Activated naive CD8-positive, alpha-beta T cell treated with anti-CD3 and anti-CD28 coated beads for 36 hours (primary cell): ENCODE data around the gene RASSF4. TPM values are rescaled to one million over a fixed set of nuclear protein-coding genes. Genes with fewer than 3 reads are reported as not detected.

Experiments used
- DNase-seq: peaks from one replicate; pipeline ENCODE4 v3.0.0; 2021
- H3K27ac Mint-ChIP-seq: one replicate; pipeline ENCODE4 v1.8.0; 2022; ENCODE audit warnings: mild to moderate bottlenecking, moderate library complexity, mixed read lengths
- H3K27me3 Mint-ChIP-seq: one replicate; pipeline ENCODE4 v1.8.0; 2022; ENCODE audit warnings: mild to moderate bottlenecking, mixed read lengths
- H3K36me3 Mint-ChIP-seq: one replicate; pipeline ENCODE4 v1.8.0; 2021; ENCODE audit warnings: mild to moderate bottlenecking, mixed read lengths
- H3K4me1 Mint-ChIP-seq: one replicate; pipeline ENCODE4 v1.8.0; 2021; ENCODE audit warnings: mixed read lengths
- H3K4me3 Mint-ChIP-seq: one replicate; pipeline ENCODE4 v1.8.0; 2022; ENCODE audit warnings: mild to moderate bottlenecking, moderate library complexity, mixed read lengths
- H3K9me3 Mint-ChIP-seq: one replicate; pipeline ENCODE4 v1.8.0; 2022; ENCODE audit warnings: mixed read lengths
- total RNA-seq, 2 experiments: library from RNA; stranded (reverse); gene quantifications; one replicate each; pipeline ENCODE4 v1.2.3, GENCODE V29; 2021

Gene RASSF4
- total RNA-seq, 2 experiments from 2014 or later = 5.6 to 6.2 TPM

- H3K36me3 Mint-ChIP-seq = no peaks in the 10 kb centered on the region
- no peaks in the 10 kb centered on the region for H3K27me3 Mint-ChIP-seq
- H3K27ac Mint-ChIP-seq = no peak overlapping the region
These were observed 20.9 kb downstream of the RASSF4 start for GRCh38 chr10:44980309-44981171.

GRCh38 chr10:44981172-44982113 is 21.8 kb downstream of the RASSF4 start:
- H3K4me1 Mint-ChIP-seq = peaks cover 8% of the 10 kb centered on the region
- H3K4me3 Mint-ChIP-seq = no peak overlapping the region
- no peaks in the 10 kb centered on the region for H3K9me3 Mint-ChIP-seq
- no peaks in the 10 kb centered on the region for H3K27me3 Mint-ChIP-seq
- H3K27ac Mint-ChIP-seq = no peak overlapping the region
- no peak for DNase-seq
- H3K36me3 Mint-ChIP-seq = no peaks in the 10 kb centered on the region

More at GRCh38 chr10:44980309-44981171, 20.9 kb downstream of the RASSF4 start:
- peaks cover 8% of the 10 kb centered on the region for H3K4me1 Mint-ChIP-seq
- no peak overlapping the region for H3K4me3 Mint-ChIP-seq
- no peak for DNase-seq
- no peaks in the 10 kb centered on the region for H3K9me3 Mint-ChIP-seq

DNA sequence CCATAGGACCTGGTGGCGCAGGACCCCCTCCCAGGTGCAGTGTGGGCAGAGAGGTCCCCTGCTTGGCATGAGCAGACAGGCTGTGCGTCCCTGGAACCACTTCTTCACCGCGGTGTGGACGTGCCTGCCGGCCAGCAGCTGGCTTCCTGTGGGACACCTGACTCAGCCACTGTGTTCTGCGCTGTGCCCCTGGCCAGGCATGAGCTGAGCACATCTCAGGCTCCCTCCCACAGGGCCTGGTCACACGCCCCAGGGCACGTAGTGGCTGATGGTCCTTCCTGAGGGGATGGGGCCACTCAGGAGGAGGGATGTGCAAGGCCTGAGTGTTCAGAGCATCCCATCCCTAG is 22.5 kb downstream of the RASSF4 start:
- Mint-ChIP-seq H3K4me1 (peaks cover 13% of the 10 kb centered on the region), H3K9me3 (no peaks in the 10 kb centered on the region), H3K27ac (no peak overlapping the region), H3K36me3 (no peaks in the 10 kb centered on the region), H3K4me3 (no peak overlapping the region), H3K27me3 (no peaks in the 10 kb centered on the region)
- DNase-seq = no peak

GRCh38 chr10:44982496-44982895 is 22.9 kb downstream of the RASSF4 start:
- no peaks in the 10 kb centered on the region for H3K36me3 Mint-ChIP-seq
- peaks cover 12% of the 10 kb centered on the region for H3K4me1 Mint-ChIP-seq
- H3K27me3 Mint-ChIP-seq = no peaks in the 10 kb centered on the region
- H3K27ac Mint-ChIP-seq = no peak overlapping the region
- H3K9me3 Mint-ChIP-seq = no peaks in the 10 kb centered on the region
- H3K4me3 Mint-ChIP-seq = no peak overlapping the region
- DNase-seq = no peak

DNA sequence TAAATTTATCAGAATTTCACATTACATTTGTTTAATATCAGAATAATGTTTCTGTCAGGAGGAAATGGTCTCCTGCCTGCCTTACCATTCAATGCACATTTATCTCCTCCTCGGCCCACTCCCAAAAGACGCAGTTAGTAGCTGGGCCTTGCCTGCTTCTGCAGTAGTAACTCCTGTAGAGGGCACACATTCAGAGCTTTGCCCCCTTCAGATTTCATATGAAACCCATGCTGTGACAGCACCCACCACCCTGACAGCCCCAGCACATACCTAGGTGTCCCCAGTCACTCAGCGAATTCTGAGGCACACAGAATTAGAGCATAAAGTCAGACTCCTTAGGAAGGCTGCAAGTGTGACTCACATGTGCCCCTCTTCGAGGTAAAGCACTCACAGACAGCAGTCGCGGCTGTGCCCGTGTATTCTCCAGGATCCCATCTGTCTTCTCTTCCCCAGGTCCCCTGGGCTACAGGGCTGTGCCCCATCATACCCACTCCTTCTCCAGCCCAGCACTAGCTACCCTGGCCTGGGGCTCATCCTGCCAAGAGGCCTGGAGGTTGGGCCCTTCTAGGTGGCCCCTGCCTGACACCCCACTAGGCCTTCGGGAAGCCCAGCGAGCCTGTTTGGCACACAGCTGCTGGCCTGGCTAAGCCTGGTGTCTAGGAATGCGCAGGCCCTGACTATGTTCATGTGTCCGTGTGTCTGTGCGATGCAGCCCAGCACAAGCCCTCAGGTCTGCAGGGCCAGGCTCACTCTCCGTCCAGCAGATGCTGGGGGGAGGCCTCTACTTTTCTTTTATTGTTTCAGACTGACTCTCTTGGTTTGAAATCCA is 23.7 kb downstream of the RASSF4 start:
- no peak for DNase-seq
- peaks cover 12% of the 10 kb centered on the region for H3K4me1 Mint-ChIP-seq
- H3K36me3 Mint-ChIP-seq = no peaks in the 10 kb centered on the region
- H3K27ac Mint-ChIP-seq = no peak overlapping the region
- H3K4me3 Mint-ChIP-seq = no peak overlapping the region
- no peaks in the 10 kb centered on the region for H3K27me3 Mint-ChIP-seq
- no peaks in the 10 kb centered on the region for H3K9me3 Mint-ChIP-seq

- no peak for DNase-seq
- H3K27me3 Mint-ChIP-seq = no peaks in the 10 kb centered on the region
- no peak overlapping the region for H3K4me3 Mint-ChIP-seq
- no peaks in the 10 kb centered on the region for H3K9me3 Mint-ChIP-seq
- no peaks in the 10 kb centered on the region for H3K36me3 Mint-ChIP-seq
- H3K4me1 Mint-ChIP-seq = peaks cover 12% of the 10 kb centered on the region
- H3K27ac Mint-ChIP-seq = no peak overlapping the region
These were observed 24.3 kb downstream of the RASSF4 start for GRCh38 chr10:44983895-44984278.

- Mint-ChIP-seq H3K9me3 (no peaks in the 10 kb centered on the region), H3K36me3 (no peaks in the 10 kb centered on the region), H3K27ac (no peak overlapping the region), H3K27me3 (no peaks in the 10 kb centered on the region), H3K4me1 (peaks cover 12% of the 10 kb centered on the region), H3K4me3 (no peak overlapping the region)
- no peak for DNase-seq
These were observed 25.1 kb downstream of the RASSF4 start for GRCh38 chr10:44984671-44985101.

DNA sequence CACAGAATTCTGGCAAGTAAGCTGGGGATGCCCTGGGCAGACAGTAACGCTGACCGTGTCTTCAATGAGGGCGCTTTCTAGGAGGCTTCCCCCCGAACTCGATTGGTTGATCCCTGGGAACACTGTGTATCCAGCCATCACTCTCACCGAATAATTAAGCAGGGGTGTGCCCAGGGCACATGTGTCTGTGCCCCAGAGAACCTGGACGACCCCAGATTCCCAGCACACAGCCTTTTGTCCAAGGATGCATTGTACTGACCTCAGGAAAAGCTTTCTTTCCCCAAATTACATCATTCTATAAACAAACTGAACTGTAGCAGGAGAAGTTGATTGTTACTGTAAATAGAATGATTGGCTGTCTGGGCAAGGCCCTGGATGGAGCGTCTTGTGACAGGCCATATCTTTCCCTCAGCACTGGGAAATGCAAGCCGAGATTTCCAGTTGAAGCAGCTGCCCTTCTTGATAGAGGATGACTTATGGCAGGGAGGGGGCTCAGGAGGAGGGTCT is 25.6 kb downstream of the RASSF4 start:
- no peaks in the 10 kb centered on the region for H3K9me3 Mint-ChIP-seq
- no peak overlapping the region for H3K27ac Mint-ChIP-seq
- no peak overlapping the region for H3K4me3 Mint-ChIP-seq
- H3K27me3 Mint-ChIP-seq = no peaks in the 10 kb centered on the region
- no peak for DNase-seq
- peaks cover 12% of the 10 kb centered on the region for H3K4me1 Mint-ChIP-seq
- no peaks in the 10 kb centered on the region for H3K36me3 Mint-ChIP-seq

- Mint-ChIP-seq H3K27me3 (no peaks in the 10 kb centered on the region), H3K9me3 (no peaks in the 10 kb centered on the region), H3K4me1 (peaks cover 11% of the 10 kb centered on the region), H3K4me3 (no peak overlapping the region), H3K27ac (no peak overlapping the region), H3K36me3 (no peaks in the 10 kb centered on the region)
- no peak for DNase-seq
These were observed 26.6 kb downstream of the RASSF4 start for GRCh38 chr10:44986179-44986578.

DNA sequence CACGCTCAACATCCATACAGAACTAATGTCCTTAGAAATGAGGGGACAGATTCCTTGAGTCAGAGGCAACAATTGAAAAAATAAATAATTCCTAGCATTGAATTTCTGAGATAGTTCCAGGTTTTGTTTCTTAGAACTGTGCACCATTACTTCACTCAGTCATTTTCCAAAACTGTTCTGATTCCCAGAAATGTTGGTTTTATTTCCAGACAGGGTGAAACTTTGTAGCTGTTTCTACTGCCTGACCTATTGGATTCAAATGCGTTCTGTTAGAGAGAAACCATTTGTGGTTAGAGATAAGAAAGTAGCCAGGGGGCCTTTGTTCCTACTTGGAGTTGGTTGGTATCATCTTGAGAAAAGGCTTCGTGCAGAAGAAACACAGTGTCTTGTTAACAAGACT is 27.1 kb downstream of the RASSF4 start:
- Mint-ChIP-seq H3K4me1 (peaks cover 11% of the 10 kb centered on the region), H3K4me3 (no peak overlapping the region), H3K27ac (no peak overlapping the region), H3K9me3 (no peaks in the 10 kb centered on the region), H3K27me3 (no peaks in the 10 kb centered on the region), H3K36me3 (no peaks in the 10 kb centered on the region)
- DNase-seq = no peak

- DNase-seq = no peak
- peaks cover 11% of the 10 kb centered on the region for H3K4me1 Mint-ChIP-seq
- no peak overlapping the region for H3K27ac Mint-ChIP-seq
- H3K36me3 Mint-ChIP-seq = no peaks in the 10 kb centered on the region
- H3K27me3 Mint-ChIP-seq = no peaks in the 10 kb centered on the region
- H3K9me3 Mint-ChIP-seq = no peaks in the 10 kb centered on the region
- H3K4me3 Mint-ChIP-seq = no peak overlapping the region
These were observed 29.5 kb downstream of the RASSF4 start for GRCh38 chr10:44988957-44989585.

DNA sequence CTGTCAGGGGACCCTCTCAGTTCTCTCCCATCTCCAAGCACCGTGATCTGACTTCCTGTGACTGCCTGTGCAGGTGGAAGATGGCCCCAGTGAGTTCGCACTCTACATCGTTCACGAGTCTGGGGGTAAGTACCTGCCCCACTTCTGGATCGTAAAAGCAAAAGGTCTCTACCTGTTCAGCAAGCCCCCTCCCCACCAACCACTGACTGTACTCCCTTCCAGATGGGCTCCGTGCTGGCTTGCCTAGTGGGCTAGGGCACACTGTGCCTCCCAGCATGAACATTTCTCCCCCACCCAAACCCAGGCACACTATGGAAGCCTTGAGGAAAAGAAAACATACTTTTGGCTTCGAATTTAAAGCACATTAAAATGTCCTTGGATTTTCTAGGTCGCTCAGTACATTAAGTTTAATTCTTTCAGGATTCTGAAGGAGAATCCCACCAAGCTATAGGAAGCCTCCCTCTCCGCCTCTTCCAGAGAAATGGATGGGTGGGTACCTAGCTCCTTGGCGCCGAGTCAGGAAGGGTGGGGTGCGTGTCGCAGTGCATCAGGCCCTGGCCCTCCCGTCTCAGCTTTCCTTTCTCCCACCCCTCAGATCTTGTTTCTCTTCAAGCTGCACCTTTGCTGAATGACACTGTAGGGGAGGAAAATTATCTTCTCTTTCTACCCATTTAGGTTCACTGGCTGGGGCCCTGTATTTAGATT is 30.1 kb downstream of the RASSF4 start:
- H3K4me1 Mint-ChIP-seq = peaks cover 14% of the 10 kb centered on the region
- H3K27me3 Mint-ChIP-seq = no peaks in the 10 kb centered on the region
- DNase-seq = no peak
- H3K9me3 Mint-ChIP-seq = no peaks in the 10 kb centered on the region
- no peak overlapping the region for H3K27ac Mint-ChIP-seq
- no peak overlapping the region for H3K4me3 Mint-ChIP-seq
- H3K36me3 Mint-ChIP-seq = no peaks in the 10 kb centered on the region

DNA sequence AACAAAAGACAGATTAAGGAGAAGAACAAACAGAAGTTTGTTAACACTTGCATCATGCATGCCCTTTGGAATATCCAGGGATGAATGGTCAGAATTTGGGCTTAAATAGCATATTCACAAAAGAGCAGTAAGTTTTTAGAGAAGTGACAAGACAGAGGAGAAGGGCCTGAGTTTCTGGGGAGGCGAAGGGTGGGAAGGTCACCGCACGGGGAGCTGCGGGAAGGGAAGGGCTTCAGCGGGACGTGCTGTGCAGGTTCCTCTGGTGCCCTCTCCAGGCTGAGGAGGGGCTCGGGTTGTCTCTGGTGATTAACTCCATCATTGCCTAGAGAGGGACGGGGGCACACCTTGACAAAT is 30.7 kb downstream of the RASSF4 start:
- no peak for DNase-seq
- Mint-ChIP-seq H3K27ac (no peak overlapping the region), H3K9me3 (no peaks in the 10 kb centered on the region), H3K4me3 (no peak overlapping the region), H3K4me1 (peaks cover 18% of the 10 kb centered on the region), H3K27me3 (no peaks in the 10 kb centered on the region), H3K36me3 (no peaks in the 10 kb centered on the region)

DNA sequence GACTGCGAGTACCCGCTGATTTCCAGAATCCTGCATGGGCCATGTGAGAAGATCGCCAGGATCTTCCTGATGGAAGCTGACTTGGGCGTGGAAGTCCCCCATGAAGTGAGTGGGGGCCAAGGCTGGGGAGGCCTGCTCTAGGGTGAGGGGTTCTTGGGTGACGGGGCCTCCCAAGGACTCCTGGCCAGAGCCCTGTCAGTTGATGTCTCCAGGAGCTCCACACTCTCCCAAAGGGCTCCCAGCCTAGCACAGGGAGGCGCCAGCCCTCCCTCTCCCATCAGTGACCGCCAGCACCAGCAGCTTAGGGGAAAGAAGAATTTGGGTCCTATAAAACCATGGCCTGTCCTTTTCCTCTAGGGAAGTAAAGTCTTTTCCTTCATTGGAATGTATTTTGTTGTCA is 31.4 kb downstream of the RASSF4 start:
- H3K9me3 Mint-ChIP-seq = no peaks in the 10 kb centered on the region
- no peaks in the 10 kb centered on the region for H3K27me3 Mint-ChIP-seq
- no peak overlapping the region for H3K27ac Mint-ChIP-seq
- no peaks in the 10 kb centered on the region for H3K36me3 Mint-ChIP-seq
- DNase-seq = no peak
- no peak overlapping the region for H3K4me3 Mint-ChIP-seq
- peaks cover 25% of the 10 kb centered on the region for H3K4me1 Mint-ChIP-seq
